ENCODE results near the gene FBXW2. TPM values are rescaled to one million over a fixed set of nuclear protein-coding genes. Genes with fewer than 3 reads are reported as not detected.

The FBXW2 gene
- total RNA-seq, 1 experiment from 2014 or later: 46.0 TPM

DNA sequence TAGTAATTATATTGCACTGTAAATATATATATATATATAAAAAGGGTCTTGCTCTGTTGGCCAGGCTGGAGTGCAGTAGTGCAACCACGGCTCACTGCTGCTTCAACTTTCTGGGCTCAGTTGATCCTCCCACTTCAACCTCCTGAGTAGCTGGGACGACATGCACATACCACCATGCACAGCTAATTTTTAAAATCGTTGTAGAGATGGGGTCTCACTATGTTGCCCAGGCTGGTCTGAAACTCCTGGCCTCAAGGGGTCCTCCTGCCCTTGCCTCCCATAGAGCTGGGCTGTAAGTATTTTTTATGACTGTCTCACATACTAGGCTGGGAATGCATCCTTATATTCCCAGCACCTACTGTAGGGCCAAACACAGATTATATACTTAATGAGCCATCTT is 37.6 kb upstream of the FBXW2 start:
- Histone ChIP-seq H3K27me3 (ENCODE audit: control insufficient read depth, insufficient read depth, low read length) (no peaks in the 10 kb centered on the region), H3K9me3 (ENCODE audit: control insufficient read depth, insufficient read depth, low read depth, low read length) (no peaks in the 10 kb centered on the region), H3K4me1 (ENCODE audit: control insufficient read depth, insufficient read depth, low read length) (no peaks in the 10 kb centered on the region), H3K36me3 (ENCODE audit: control insufficient read depth, insufficient read depth, low read length) (peaks cover 24% of the 10 kb centered on the region; the same call in 1 of the 2 replicates), H3K27ac (ENCODE audit: low read length) (no peak overlapping the region), H3K4me3 (ENCODE audit: low read depth in 2 of 2, low read length in 2 of 2) (no peak overlapping the region)
- BruUV-seq (replicated peaks): no TSS peak
- TF ChIP-seq TCF7L2 (IDR thresholded peaks at IDR 0.05; ENCODE audit: low read depth, low read length): no peak
- no peak for TF ChIP-seq CTCF (IDR thresholded peaks at IDR 0.05)
- TF ChIP-seq SIN3A (IDR thresholded peaks at IDR 0.05; ENCODE audit: borderline replicate concordance, insufficient read depth, low read depth, low read length): no peak
- TF ChIP-seq, protein P1, sequence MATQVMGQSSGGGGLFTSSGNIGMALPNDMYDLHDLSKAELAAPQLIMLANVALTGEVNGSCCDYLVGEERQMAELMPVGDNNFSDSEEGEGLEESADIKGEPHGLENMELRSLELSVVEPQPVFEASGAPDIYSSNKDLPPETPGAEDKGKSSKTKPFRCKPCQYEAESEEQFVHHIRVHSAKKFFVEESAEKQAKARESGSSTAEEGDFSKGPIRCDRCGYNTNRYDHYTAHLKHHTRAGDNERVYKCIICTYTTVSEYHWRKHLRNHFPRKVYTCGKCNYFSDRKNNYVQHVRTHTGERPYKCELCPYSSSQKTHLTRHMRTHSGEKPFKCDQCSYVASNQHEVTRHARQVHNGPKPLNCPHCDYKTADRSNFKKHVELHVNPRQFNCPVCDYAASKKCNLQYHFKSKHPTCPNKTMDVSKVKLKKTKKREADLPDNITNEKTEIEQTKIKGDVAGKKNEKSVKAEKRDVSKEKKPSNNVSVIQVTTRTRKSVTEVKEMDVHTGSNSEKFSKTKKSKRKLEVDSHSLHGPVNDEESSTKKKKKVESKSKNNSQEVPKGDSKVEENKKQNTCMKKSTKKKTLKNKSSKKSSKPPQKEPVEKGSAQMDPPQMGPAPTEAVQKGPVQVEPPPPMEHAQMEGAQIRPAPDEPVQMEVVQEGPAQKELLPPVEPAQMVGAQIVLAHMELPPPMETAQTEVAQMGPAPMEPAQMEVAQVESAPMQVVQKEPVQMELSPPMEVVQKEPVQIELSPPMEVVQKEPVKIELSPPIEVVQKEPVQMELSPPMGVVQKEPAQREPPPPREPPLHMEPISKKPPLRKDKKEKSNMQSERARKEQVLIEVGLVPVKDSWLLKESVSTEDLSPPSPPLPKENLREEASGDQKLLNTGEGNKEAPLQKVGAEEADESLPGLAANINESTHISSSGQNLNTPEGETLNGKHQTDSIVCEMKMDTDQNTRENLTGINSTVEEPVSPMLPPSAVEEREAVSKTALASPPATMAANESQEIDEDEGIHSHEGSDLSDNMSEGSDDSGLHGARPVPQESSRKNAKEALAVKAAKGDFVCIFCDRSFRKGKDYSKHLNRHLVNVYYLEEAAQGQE (IDR thresholded peaks at IDR 0.05; ENCODE audit: insufficient read depth in 1 of 2, low read depth in 2 of 2, low read length in 1 of 2): no peak
- no peak for TF ChIP-seq POLR2AphosphoS5 (IDR thresholded peaks at IDR 0.05; ENCODE audit: low read depth, low read length)
- DNase-seq (ENCODE audit: low read depth, low spot score) (no peak), ATAC-seq (no peak)
- POLR2A ChIA-PET: no interaction called here
- CTCF ChIA-PET: no interaction called here
- intact Hi-C loops (cut with micrococcal nuclease; ENCODE audit: unreplicated experiment) (no loop called here), in situ Hi-C loops (cut with HindIII; ENCODE audit: low pct_unique_long_range_greater_than_20kb, low sequenced_read_pairs) (no loop called here)

DNA sequence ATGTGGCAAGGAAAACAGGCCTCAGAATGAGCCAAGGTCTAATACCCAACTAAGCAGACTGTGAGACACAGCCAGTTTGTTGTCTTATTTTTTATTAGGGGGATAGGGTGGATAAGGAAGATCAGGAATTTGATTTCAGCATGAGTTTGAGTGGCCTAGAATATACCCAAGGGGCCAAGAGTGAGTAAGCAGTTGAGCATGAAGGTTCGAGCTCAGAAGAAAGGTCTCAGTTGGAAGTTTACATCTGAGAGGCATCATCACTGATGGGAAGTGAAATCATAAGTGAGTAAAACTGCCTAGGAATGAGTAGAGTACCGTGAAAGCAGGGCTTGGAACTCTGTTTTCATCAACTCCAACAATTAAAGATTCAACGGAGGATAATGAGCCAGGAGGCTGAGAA is 36.9 kb upstream of the FBXW2 start:
- Histone ChIP-seq H3K27me3 (ENCODE audit: control insufficient read depth, insufficient read depth, low read length) (no peaks in the 10 kb centered on the region), H3K27ac (ENCODE audit: low read length) (no peak overlapping the region), H3K36me3 (ENCODE audit: control insufficient read depth, insufficient read depth, low read length) (peaks cover 24% of the 10 kb centered on the region; the same call in 1 of the 2 replicates), H3K4me3 (ENCODE audit: low read depth in 2 of 2, low read length in 2 of 2) (no peak overlapping the region), H3K4me1 (ENCODE audit: control insufficient read depth, insufficient read depth, low read length) (no peaks in the 10 kb centered on the region), H3K9me3 (ENCODE audit: control insufficient read depth, insufficient read depth, low read depth, low read length) (no peaks in the 10 kb centered on the region)
- no TSS peak for BruUV-seq (replicated peaks)
- ChIA-PET CTCF (no interaction called here), POLR2A (no interaction called here)
- intact Hi-C loops (cut with micrococcal nuclease; ENCODE audit: unreplicated experiment) (no loop called here), in situ Hi-C loops (cut with HindIII; ENCODE audit: low pct_unique_long_range_greater_than_20kb, low sequenced_read_pairs) (no loop called here)
- TF ChIP-seq, protein P1 (IDR thresholded peaks at IDR 0.05; ENCODE audit: insufficient read depth in 1 of 2, low read depth in 2 of 2, low read length in 1 of 2): no peak
- TF ChIP-seq POLR2AphosphoS5 (IDR thresholded peaks at IDR 0.05; ENCODE audit: low read depth, low read length) (no peak), SIN3A (IDR thresholded peaks at IDR 0.05; ENCODE audit: borderline replicate concordance, insufficient read depth, low read depth, low read length) (no peak), TCF7L2 (IDR thresholded peaks at IDR 0.05; ENCODE audit: low read depth, low read length) (no peak), CTCF (IDR thresholded peaks at IDR 0.05) (no peak)
- DNase-seq (ENCODE audit: low read depth, low spot score): no peak
- no peak for ATAC-seq
